HG03565 (cell line): ENCODE measurements around the gene NPHS1.
"Not testable (repeated sequence)": the region's sequence is repeated elsewhere in the genome, so short reads cannot be mapped to it uniquely, and the experiment has no call there.

ENCODE experiments used
- ATAC-seq: cut with Tn5 transposase; IDR thresholded peaks from one replicate; pipeline ENCODE4 v1.9.1; 2021; ENCODE audit warnings: mild to moderate bottlenecking, moderate library complexity; ENCODE audit not compliant: unreplicated experiment

NPHS1 gene

DNA sequence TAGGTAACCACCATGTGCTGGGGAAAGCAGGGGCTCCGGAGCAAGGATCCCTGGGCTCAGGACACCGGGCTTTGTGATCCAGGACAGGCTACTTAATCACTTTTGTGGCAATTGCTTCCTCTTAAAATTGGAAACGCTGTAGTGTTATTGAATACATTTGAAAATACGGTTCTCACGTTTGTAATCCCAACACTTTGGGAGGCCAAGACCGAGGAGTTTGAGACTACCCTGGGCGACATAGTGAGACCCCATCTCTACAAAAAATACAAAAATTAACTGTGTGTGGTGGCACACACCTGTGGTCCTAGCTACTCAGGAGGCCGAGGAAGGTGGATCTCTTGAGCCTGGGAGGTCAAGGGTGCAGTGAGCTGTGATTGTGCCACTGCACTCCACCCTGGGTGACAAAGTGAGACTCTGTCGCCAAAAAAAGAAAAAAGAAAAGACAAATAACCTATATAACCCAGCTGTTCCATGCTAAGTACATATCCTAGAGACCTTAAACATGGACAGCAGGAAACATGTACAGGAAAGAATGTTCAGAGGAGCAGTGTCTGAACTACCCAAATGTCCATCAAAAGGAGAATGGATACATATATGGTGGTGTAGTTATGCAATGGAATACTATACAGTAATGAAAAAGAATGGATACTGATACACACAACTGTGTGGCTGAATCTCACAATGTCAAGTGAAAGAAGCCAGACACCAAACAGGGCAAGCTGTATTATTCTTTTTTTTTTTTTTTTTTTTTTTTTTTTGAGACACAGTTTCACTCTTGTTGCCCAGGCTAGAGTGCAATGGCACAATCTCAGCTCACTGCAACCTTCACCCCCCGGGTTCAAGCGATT, 39.0 kb downstream of the NPHS1 start:
- ATAC-seq = no peak

- no peak for ATAC-seq
These were observed 39.9 kb downstream of the NPHS1 start, which contains the start of gene PRODH2 for GRCh38 chr19:35812220-35813042. Gene PRODH2, minus strand, starts transcription at chr19:35812845. Its CDS starts 40 bp downstream, at chr19:35812805.

- ATAC-seq = no peak
These were observed 40.7 kb downstream of the NPHS1 start for GRCh38 chr19:35811317-35812219.

GRCh38 chr19:35807633-35808032, 44.7 kb downstream of the NPHS1 start:
- no peak for ATAC-seq

DNA sequence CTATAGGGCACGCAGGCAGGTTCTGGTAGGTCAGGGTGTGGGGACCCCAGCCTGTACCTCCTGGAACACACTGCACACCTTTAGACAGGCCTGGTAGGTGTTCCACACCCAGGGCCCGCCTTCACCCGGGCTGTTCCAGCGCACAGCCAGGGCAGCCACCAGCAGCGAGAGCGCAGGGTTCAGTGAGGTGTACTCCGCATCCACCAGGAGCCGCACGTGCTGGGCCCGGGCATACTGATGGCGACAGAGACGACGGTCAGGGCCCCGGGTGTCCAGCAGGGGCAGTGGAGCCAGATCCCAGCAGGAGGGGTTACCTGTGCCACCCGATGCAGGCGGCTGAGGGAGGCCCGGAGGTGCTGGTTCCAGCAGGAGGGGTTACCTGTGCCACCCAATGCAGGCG, 45.7 kb downstream of the NPHS1 start:
- no peak for ATAC-seq

- no peak for ATAC-seq
These were observed 46.7 kb downstream of the NPHS1 start for GRCh38 chr19:35805526-35806102.

GRCh38 chr19:35801828-35802227, 50.5 kb downstream of the NPHS1 start:
- no peak for ATAC-seq

DNA sequence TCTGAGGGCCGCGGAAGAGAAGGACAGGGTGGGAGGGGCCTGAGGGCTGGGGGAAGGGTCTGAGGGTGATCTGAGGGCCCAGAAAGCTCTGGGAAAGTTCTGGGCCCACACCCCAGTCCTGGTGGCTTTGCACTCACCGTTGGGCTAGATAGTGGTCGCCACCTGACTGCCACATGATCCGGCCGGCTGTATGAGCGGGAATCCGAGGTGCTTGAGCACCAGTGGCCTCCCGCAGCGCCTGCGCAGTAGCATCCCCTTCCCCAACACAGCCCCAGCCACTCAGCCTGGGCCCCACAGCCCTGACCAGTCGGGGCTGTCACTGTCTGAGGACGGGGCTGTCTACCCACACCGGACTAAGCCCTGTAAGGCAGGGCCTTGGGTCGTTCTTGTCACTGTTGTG, 54.6 kb downstream of the NPHS1 start:
- no peak for ATAC-seq

GRCh38 chr19:35796645-35797542, 55.4 kb downstream of the NPHS1 start:
- no peak for ATAC-seq

DNA sequence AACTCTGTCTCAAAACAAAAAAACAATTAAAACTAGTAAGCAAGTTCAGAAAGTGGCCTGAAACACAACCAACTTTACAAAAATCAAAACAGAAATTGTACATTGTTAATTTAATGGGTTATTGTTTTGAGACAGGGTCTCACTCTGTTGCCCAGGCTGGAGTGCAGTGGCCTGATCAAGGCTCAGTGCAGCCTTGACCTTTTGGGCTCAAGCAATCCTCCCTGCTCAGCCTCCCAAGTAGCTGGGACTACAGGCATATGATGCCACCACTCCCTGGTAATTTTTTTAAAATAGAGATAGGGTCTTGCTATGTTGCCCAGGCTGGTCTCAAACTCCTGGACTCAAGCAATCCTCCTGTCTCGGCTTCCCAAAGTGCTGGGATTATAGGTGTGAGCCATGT, 56.7 kb downstream of the NPHS1 start:
- ATAC-seq = not testable (repeated sequence)

- no peak for ATAC-seq
These were observed 58.7 kb downstream of the NPHS1 start for GRCh38 chr19:35793381-35794165.

GRCh38 chr19:35792888-35793287, 59.4 kb downstream of the NPHS1 start:
- ATAC-seq = no peak

DNA sequence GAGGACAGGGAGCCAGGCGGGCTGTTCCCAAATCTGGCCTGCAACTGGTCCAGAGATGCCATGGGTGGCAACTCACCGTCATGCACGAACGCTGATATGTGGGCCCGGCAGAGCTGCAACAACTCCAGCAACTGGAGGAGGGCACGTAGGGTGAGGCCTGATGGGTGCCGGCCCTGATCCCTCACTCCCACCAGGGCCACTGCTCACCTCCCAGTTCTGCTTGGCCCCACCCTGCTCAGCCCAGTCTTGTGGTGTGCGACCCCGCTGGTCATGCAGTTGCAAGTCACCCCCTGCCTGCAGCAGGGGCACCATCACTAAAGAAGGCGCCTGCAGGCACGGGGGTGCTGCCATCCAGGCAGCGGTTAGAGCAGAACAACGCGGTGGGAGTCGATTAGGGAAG, 60.0 kb downstream of the NPHS1 start:
- ATAC-seq = no peak

DNA sequence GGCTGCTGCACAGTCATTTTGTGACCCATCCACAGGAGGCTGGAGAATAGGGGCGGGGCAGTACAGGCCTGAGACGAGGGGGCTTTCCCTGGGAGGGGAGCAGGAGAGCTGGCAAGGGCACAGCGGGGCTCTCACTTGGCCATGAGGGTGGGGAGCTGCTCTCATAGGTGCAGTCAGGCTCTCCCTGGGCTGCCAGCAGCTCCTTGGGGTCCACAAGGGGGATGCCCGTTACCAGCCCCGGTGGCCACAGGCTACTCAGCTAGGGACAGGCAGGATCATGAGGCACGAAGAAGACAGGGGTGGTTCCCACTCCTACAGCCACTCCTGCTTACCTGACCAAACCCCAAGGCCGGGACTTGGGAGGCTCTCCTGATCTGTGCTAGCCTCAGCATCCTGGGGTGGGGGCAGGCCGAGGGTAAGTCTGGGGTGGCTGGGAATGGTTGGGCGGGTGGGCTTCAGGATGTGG, 60.5 kb downstream of the NPHS1 start:
- no peak for ATAC-seq

DNA sequence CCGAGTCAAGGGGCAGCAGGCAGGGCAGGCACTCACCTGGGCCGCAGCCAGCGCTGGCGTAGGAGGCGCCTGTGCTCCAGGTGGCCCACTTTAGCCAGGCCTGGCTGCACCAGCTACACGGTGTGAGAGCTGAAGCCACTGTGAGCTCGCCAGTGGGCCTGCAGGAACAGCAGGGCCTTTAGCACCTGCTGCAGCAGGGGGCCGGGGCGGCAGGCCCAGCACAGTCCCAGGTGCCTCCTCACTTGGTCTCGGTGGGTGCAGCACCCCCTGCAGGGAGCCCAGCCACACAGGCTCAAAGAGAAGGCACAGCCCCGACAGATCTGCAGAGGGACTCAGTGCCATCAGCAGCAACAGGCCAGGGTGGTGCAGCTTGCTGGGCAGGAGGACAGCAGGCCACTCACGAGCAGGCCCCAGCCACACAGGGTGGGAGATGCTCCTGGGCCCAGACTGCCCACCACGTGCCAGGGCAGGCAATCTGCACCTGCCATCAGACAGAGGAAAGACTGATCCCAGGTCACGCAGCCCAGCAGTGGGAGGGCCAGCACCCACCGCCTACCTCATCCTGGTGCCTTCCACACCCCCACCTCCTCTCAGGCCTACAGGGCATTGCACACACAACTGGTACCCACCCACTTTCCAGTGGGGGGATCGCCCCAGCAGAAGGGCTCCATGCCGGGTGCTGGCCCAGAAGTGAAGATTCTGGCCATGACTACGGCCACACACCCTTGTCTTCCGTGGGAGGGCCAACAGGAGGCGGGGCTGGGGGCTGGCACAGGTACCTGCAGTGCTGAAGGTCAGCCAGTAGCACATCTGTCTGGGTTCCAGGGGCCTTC, 61.1 kb downstream of the NPHS1 start:
- ATAC-seq = no peak

GRCh38 chr19:35789978-35790944, 62.0 kb downstream of the NPHS1 start:
- no peak for ATAC-seq
